ENCODE measurements around the gene B4GALT5. TPM values are rescaled to one million over a fixed set of nuclear protein-coding genes. Genes with fewer than 3 reads are reported as not detected.

The B4GALT5 gene
- total RNA-seq, 3 donors from 2014 or later: 52.4 to 65.1 (median 60.2) TPM

DNA sequence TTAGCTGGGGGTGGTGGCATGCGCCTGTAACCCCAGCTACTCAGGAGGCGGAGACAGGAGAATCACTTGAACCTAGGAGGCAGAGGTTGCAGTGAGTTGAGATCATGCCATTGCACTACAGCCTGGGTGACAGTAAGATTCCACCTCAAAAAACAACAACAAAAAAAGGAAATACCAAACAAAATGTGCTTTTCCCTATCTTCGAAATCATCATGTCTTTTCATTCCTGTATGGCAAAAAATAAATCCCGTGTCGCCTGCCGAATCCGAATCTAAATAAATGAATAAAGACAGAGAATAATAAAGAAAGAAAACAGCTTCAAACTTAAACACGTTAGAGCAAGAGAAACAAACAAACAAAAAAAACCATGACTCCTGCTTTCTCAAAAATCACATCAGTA lies 11.8 kb downstream of the B4GALT5 start:
- TF ChIP-seq, protein P1, sequence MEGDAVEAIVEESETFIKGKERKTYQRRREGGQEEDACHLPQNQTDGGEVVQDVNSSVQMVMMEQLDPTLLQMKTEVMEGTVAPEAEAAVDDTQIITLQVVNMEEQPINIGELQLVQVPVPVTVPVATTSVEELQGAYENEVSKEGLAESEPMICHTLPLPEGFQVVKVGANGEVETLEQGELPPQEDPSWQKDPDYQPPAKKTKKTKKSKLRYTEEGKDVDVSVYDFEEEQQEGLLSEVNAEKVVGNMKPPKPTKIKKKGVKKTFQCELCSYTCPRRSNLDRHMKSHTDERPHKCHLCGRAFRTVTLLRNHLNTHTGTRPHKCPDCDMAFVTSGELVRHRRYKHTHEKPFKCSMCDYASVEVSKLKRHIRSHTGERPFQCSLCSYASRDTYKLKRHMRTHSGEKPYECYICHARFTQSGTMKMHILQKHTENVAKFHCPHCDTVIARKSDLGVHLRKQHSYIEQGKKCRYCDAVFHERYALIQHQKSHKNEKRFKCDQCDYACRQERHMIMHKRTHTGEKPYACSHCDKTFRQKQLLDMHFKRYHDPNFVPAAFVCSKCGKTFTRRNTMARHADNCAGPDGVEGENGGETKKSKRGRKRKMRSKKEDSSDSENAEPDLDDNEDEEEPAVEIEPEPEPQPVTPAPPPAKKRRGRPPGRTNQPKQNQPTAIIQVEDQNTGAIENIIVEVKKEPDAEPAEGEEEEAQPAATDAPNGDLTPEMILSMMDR (IDR thresholded peaks at IDR 0.05): no peak
- DNase-seq: no peak
- Histone ChIP-seq H3K9me3 (no peaks in the 10 kb centered on the region), H3K4me3 (no peak overlapping the region), H3K4me1 (ENCODE audit: low read depth) (peaks cover 28% of the 10 kb centered on the region), H3K36me3 (ENCODE audit: low read depth) (no peaks in the 10 kb centered on the region)
- ATAC-seq: no peak
- intact Hi-C loops (cut with DNase I, micrococcal nuclease): no loop called here

DNA sequence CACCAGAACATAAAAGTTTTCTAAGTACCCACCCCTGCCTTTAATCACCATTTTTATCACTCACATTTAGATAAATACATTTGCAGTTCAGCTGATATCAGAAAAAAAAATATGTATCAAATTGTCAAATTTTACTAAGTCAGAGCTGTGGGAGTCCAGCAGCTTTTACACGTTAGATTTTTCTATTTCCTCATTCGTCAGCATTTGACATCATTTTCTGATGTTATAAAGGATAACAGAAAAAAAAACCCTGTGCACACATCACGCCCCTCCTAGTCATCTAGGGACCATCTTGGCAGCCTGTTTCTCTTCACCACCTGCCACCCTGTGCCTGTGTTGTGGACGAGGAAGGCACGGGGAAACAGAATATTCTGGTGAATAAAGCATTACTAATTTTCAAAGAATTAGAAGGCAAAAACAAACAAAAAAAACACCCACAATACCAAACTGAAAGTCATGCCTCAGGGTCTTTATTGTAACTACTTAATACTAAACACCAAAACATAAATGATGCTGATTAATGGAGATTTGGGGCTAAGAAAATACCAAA lies 12.4 kb downstream of the B4GALT5 start:
- H3K9me3 ChIP-seq: no peaks in the 10 kb centered on the region
- TF ChIP-seq, protein P1 (IDR thresholded peaks at IDR 0.05): no peak
- DNase-seq: no peak
- intact Hi-C loops (cut with DNase I, micrococcal nuclease): no loop called here
- no peak for ATAC-seq
- H3K36me3 ChIP-seq (ENCODE audit: low read depth): no peaks in the 10 kb centered on the region
- H3K4me3 ChIP-seq: no peak overlapping the region
- H3K4me1 ChIP-seq (ENCODE audit: low read depth): peaks cover 27% of the 10 kb centered on the region

DNA sequence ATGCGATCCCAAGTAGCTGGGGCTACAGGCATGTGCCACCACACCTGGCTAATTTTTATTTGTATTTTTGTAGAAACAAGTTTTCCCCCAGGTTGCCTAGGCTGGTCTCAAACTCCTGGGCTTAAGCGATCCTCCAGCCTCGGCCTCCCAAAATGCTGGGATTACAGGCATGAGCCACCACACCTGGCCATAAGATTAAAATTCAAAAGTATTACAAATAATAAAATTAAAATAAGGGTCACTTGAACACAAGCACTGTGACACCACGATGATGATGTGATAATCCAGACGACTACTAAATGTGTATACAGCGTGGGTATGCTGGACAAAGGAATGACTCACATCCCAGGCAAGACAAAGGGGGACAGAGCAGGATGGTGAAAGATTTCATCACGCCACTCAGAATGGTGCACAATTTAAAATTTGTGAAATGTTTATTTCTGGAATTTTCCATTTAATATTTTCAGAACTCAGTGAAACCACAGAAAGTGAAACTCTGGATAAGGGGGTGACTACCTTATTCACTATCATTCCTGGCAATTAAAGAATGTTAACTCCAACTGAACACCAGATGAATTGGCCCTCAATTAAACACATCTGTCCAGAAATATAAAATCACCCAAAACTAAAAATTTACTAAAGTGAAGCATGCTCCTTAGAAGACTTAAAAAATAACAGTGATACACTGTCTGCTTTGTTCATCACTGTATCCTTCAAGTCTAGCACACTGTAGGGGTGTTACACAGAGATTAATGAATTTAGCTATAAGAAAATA lies 13.1 kb downstream of the B4GALT5 start:
- intact Hi-C loops (cut with DNase I, micrococcal nuclease): no loop called here
- H3K4me1 ChIP-seq (ENCODE audit: low read depth): peaks cover 25% of the 10 kb centered on the region
- no peaks in the 10 kb centered on the region for H3K36me3 ChIP-seq (ENCODE audit: low read depth)
- no peaks in the 10 kb centered on the region for H3K9me3 ChIP-seq
- TF ChIP-seq, protein P1 (IDR thresholded peaks at IDR 0.05): no peak
- DNase-seq: no peak
- H3K4me3 ChIP-seq: no peak overlapping the region
- ATAC-seq: no peak

DNA sequence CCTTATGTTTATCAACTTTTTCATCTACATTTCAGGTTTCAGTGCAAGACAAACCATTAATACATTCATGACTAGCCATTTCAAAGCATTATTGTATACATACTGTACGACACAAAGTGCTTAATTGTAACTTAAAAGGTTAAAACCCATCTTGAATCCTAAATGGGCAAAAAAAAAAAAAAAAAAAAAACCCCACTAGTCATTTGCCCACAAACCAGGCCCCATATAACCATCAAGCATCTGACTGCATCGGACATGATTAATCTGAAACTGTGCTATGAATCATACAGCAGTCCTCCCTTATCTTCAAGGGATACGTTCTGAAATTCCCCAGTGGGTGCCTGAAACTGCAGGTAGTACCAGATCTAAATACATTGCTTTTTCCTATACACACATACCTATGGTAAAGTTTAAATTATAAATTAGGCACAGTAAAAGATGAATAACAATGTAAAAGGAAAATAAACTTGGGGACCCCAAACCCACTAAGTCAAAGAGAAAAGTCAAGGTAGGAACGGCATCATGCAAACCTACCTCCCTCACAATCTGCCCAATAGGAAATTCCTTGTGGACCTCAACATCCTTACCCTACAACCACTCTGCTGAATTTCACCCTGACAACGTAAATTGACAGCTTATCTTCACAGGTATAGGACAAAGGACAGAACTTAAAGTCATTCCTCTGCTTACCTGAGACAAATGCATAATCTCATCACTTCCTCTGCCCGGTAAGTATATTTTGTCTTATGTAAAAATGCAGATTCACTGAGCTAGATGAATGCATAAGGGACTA lies 14.3 kb downstream of the B4GALT5 start:
- ATAC-seq: peak; percentile 48
- intact Hi-C loops (cut with DNase I, micrococcal nuclease): no loop called here
- H3K9me3 ChIP-seq: no peaks in the 10 kb centered on the region
- H3K4me3 ChIP-seq: no peak overlapping the region
- TF ChIP-seq, protein P1 (IDR thresholded peaks at IDR 0.05): no peak
- no peak for DNase-seq
- peaks cover 37% of the 10 kb centered on the region for H3K4me1 ChIP-seq (ENCODE audit: low read depth)
- no peaks in the 10 kb centered on the region for H3K36me3 ChIP-seq (ENCODE audit: low read depth)

DNA sequence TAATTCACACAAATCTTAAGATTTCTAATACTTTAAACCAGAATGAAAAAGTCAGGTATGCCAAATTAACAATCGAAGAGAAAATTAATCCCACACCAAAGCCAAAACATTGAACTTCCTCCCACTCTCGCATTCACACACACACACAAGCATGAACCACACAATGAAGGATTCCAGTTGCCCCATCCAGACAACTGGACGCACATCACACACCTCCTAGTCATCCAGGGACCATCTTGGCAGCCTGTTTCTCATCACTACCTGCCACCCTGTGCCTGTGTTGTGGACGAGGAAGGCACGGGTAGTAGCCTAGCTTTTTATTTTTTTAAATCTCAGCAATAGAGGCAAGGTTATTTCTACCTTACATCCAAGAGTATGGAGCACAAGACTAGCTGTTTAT lies 15.2 kb downstream of the B4GALT5 start:
- Histone ChIP-seq H3K9me3 (no peaks in the 10 kb centered on the region), H3K36me3 (ENCODE audit: low read depth) (no peaks in the 10 kb centered on the region), H3K4me1 (ENCODE audit: low read depth) (peaks cover 38% of the 10 kb centered on the region), H3K4me3 (no peak overlapping the region)
- DNase-seq: no peak
- intact Hi-C loops (cut with DNase I, micrococcal nuclease): no loop called here
- TF ChIP-seq, protein P1 (IDR thresholded peaks at IDR 0.05): no peak
- ATAC-seq: no peak

Data from mucosa of descending colon (tissue), 3 donors.